GM23338 (cell line): ENCODE data around the gene DNAI2. TPM values are rescaled to one million over a fixed set of nuclear protein-coding genes. Genes with fewer than 3 reads are reported as not detected.

Source experiments
- ATAC-seq: fragments of 200-7000 bp; cut with Tn5 transposase; 3 replicates; pipeline ENCODE4 v1.9.1; 2020
- DNase-seq: peaks from one replicate; pipeline ENCODE4 v3.0.0-alpha.2; 2015; ENCODE audit warnings: low spot score
- H2AFZ ChIP-seq: fragments of 200-600 bp; sonication (generic); 2 replicates; pipeline ENCODE4 v1.8.0; 2016; ENCODE audit warnings: antibody characterized with exemption, mild to moderate bottlenecking, moderate library complexity
- H3F3A ChIP-seq: fragments of 200-600 bp; sonication (generic); replicated peaks from 2 replicates; pipeline ENCODE4 v1.8.0; 2017; ENCODE audit warnings: antibody characterized with exemption, mixed run types, low read depth
- H3K27ac ChIP-seq: fragments of 200-600 bp; sonication (generic); 2 replicates; pipeline ENCODE4 v1.6.1; 2016; ENCODE audit warnings: low read depth
- H3K27me3 ChIP-seq: fragments of 200-600 bp; sonication (generic); 2 replicates; pipeline ENCODE4 v1.8.0; 2016; ENCODE audit warnings: mild to moderate bottlenecking, mixed run types, moderate library complexity; ENCODE audit not compliant: insufficient read depth
- H3K36me3 ChIP-seq: fragments of 200-600 bp; sonication (generic); 2 replicates; pipeline ENCODE4 v1.8.0; 2016; ENCODE audit warnings: mild to moderate bottlenecking; ENCODE audit not compliant: insufficient read depth
- H3K4me1 ChIP-seq: fragments of 200-600 bp; sonication (generic); 2 replicates; pipeline ENCODE4 v1.8.0; 2016; ENCODE audit warnings: mild to moderate bottlenecking, moderate library complexity; ENCODE audit not compliant: insufficient read depth
- H3K4me2 ChIP-seq: fragments of 200-600 bp; sonication (generic); 2 replicates; pipeline ENCODE4 v1.7.1; 2017; ENCODE audit warnings: mixed run types
- H3K4me3 ChIP-seq: fragments of 200-600 bp; sonication (generic); 2 replicates; pipeline ENCODE4 v1.6.1; 2016; ENCODE audit warnings: mixed run types
- H3K79me2 ChIP-seq: fragments of 200-600 bp; sonication (generic); replicated peaks from 2 replicates; pipeline ENCODE4 v1.8.0; 2017; ENCODE audit warnings: mild to moderate bottlenecking; ENCODE audit not compliant: insufficient read depth
- H3K9me2 ChIP-seq: fragments of 200-600 bp; sonication (generic); 2 replicates; pipeline ENCODE4 v1.8.0; 2017; ENCODE audit not compliant: insufficient read depth
- H4K20me1 ChIP-seq: fragments of 200-600 bp; sonication (generic); replicated peaks from 2 replicates; pipeline ENCODE4 v1.8.0; 2017; ENCODE audit warnings: mild to moderate bottlenecking; ENCODE audit not compliant: insufficient read depth
- H3K27ac Mint-ChIP-seq: 2 replicates; pipeline ENCODE4 v1.8.0; 2020; ENCODE audit warnings: inconsistent platforms, mild to moderate bottlenecking, moderate library complexity, mixed read lengths
- H3K27me3 Mint-ChIP-seq: 3 replicates; pipeline ENCODE4 v1.8.0; 2022; ENCODE audit warnings: low read depth, mild to moderate bottlenecking, moderate library complexity, mixed read lengths, inconsistent platforms; ENCODE audit not compliant: insufficient read depth, poor library complexity
- H3K36me3 Mint-ChIP-seq: 3 replicates; pipeline ENCODE4 v1.8.0; 2021; ENCODE audit warnings: low read depth, mild to moderate bottlenecking, inconsistent platforms, moderate library complexity, mixed read lengths
- H3K4me1 Mint-ChIP-seq: 3 replicates; pipeline ENCODE4 v1.8.0; 2020; ENCODE audit warnings: mild to moderate bottlenecking, inconsistent platforms, mixed read lengths
- H3K4me3 Mint-ChIP-seq: 3 replicates; pipeline ENCODE4 v1.8.0; 2021; ENCODE audit warnings: moderate library complexity, mild to moderate bottlenecking, inconsistent platforms, mixed read lengths
- H3K9me3 Mint-ChIP-seq: 3 replicates; pipeline ENCODE4 v1.8.0; 2020; ENCODE audit warnings: moderate library complexity, mild to moderate bottlenecking, inconsistent platforms, mixed read lengths
- CREB1 ChIP-seq: fragments of 250-450 bp; sonication (Bioruptor Pico); IDR thresholded peaks from 2 replicates; pipeline ENCODE4 v1.5.0; 2020; ENCODE audit warnings: low read depth, mild to moderate bottlenecking, moderate library complexity
- EZH2 ChIP-seq: fragments of 200-600 bp; sonication (generic); IDR thresholded peaks from one replicate; pipeline ENCODE4 v1.8.0; 2017; ENCODE audit warnings: antibody characterized with exemption, mild to moderate bottlenecking, low read depth; ENCODE audit not compliant: unreplicated experiment
- NANOG ChIP-seq: IDR thresholded peaks from 2 replicates; pipeline ENCODE4 v1.6.1; 2016; ENCODE audit warnings: antibody characterized with exemption, borderline replicate concordance
- POLR2AphosphoS5 ChIP-seq: IDR thresholded peaks from 2 replicates; pipeline ENCODE4 v1.6.1; 2016; ENCODE audit warnings: antibody characterized with exemption, low read depth
- ZNF331 ChIP-seq: fragments of 250-450 bp; sonication (Bioruptor Pico); IDR thresholded peaks from 2 replicates; pipeline ENCODE4 v1.5.0; 2020; ENCODE audit warnings: low read depth, mild to moderate bottlenecking, moderate library complexity
- polyA plus RNA-seq: library from polyadenylated mRNA; unstranded; fragments of >200 nt; fragmentation: Nextera tagmentation; extraction: Ambion mirVana; gene quantifications from 2 replicates; pipeline ENCODE4 v1.2.1, GENCODE V29; 2016
- total RNA-seq: library from RNA; depleted of rRNA; stranded (reverse); fragments of >200 nt; shearing (Covaris generic); gene quantifications from 2 replicates; pipeline ENCODE4 v1.2.3, GENCODE V29; 2014
- TF ChIP-seq, protein P1 (sequence below): IDR thresholded peaks from 2 replicates; pipeline ENCODE4 v1.6.1; 2016; ENCODE audit warnings: antibody characterized with exemption
- TF ChIP-seq, protein P2 (sequence below): fragments of 250-450 bp; sonication (Bioruptor Pico); IDR thresholded peaks from 2 replicates; pipeline ENCODE4 v1.5.0; 2020; ENCODE audit warnings: mild to moderate bottlenecking, moderate library complexity

The DNAI2 gene
- total and polyA plus RNA-seq, 2 experiments from 2014 or later = 0.21 TPM; not detected in 1

DNA sequence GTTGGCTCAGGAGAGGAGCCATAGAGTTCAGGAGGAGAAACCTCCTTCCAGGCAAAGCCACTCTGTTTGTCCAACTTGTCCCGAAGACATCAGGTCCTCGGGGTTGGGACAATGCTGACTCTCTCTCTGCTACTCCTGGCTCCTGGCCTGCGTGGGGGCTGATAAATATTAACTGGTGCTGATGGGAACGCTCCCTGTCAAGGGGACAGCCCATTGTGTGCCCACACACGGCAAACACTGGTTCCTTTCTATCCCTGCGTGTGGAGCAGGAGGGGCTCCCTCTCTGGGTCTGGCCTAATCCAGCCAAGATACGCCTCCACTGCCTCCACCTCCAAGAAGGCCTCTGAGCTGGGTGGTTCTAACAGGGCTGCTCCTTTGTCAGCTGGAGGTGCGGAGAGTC lies 56.4 kb downstream of the DNAI2 start:
- no peaks in the 10 kb centered on the region for H3K79me2 ChIP-seq
- no peak overlapping the region for H3K4me3 Mint-ChIP-seq

More for the DNA sequence above, 56.4 kb downstream of the DNAI2 start:
- no peak overlapping the region for H3K27ac ChIP-seq
- H4K20me1 ChIP-seq = no peaks in the 10 kb centered on the region
- no peak overlapping the region for H2AFZ ChIP-seq
- peaks cover 18% of the 10 kb centered on the region for H3K27me3 ChIP-seq
- H3F3A ChIP-seq = no peaks in the 10 kb centered on the region
- no peaks in the 10 kb centered on the region; the same call in 2 of the 3 replicates for H3K9me3 Mint-ChIP-seq
- TF ChIP-seq POLR2AphosphoS5 (no peak), EZH2 (no peak), CREB1 (CRISPR knock-in tag) (no peak), ZNF331 (CRISPR knock-in tag) (no peak), NANOG (no peak)
- TF ChIP-seq, protein P1, sequence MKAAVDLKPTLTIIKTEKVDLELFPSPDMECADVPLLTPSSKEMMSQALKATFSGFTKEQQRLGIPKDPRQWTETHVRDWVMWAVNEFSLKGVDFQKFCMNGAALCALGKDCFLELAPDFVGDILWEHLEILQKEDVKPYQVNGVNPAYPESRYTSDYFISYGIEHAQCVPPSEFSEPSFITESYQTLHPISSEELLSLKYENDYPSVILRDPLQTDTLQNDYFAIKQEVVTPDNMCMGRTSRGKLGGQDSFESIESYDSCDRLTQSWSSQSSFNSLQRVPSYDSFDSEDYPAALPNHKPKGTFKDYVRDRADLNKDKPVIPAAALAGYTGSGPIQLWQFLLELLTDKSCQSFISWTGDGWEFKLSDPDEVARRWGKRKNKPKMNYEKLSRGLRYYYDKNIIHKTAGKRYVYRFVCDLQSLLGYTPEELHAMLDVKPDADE = no peak
- TF ChIP-seq, protein P2, sequence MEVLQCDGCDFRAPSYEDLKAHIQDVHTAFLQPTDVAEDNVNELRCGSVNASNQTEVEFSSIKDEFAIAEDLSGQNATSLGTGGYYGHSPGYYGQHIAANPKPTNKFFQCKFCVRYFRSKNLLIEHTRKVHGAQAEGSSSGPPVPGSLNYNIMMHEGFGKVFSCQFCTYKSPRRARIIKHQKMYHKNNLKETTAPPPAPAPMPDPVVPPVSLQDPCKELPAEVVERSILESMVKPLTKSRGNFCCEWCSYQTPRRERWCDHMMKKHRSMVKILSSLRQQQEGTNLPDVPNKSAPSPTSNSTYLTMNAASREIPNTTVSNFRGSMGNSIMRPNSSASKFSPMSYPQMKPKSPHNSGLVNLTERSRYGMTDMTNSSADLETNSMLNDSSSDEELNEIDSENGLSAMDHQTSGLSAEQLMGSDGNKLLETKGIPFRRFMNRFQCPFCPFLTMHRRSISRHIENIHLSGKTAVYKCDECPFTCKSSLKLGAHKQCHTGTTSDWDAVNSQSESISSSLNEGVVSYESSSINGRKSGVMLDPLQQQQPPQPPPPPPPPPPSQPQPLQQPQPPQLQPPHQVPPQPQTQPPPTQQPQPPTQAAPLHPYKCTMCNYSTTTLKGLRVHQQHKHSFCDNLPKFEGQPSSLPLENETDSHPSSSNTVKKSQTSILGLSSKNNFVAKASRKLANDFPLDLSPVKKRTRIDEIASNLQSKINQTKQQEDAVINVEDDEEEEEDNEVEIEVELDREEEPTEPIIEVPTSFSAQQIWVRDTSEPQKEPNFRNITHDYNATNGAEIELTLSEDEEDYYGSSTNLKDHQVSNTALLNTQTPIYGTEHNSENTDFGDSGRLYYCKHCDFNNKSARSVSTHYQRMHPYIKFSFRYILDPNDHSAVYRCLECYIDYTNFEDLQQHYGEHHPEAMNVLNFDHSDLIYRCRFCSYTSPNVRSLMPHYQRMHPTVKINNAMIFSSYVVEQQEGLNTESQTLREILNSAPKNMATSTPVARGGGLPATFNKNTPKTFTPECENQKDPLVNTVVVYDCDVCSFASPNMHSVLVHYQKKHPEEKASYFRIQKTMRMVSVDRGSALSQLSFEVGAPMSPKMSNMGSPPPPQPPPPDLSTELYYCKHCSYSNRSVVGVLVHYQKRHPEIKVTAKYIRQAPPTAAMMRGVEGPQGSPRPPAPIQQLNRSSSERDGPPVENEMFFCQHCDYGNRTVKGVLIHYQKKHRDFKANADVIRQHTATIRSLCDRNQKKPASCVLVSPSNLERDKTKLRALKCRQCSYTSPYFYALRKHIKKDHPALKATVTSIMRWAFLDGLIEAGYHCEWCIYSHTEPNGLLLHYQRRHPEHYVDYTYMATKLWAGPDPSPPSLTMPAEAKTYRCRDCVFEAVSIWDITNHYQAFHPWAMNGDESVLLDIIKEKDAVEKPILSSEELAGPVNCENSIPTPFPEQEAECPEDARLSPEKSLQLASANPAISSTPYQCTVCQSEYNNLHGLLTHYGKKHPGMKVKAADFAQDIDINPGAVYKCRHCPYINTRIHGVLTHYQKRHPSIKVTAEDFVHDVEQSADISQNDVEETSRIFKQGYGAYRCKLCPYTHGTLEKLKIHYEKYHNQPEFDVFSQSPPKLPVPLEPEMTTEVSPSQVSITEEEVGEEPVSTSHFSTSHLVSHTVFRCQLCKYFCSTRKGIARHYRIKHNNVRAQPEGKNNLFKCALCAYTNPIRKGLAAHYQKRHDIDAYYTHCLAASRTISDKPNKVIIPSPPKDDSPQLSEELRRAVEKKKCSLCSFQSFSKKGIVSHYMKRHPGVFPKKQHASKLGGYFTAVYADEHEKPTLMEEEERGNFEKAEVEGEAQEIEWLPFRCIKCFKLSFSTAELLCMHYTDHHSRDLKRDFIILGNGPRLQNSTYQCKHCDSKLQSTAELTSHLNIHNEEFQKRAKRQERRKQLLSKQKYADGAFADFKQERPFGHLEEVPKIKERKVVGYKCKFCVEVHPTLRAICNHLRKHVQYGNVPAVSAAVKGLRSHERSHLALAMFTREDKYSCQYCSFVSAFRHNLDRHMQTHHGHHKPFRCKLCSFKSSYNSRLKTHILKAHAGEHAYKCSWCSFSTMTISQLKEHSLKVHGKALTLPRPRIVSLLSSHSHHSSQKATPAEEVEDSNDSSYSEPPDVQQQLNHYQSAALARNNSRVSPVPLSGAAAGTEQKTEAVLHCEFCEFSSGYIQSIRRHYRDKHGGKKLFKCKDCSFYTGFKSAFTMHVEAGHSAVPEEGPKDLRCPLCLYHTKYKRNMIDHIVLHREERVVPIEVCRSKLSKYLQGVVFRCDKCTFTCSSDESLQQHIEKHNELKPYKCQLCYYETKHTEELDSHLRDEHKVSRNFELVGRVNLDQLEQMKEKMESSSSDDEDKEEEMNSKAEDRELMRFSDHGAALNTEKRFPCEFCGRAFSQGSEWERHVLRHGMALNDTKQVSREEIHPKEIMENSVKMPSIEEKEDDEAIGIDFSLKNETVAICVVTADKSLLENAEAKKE (CRISPR knock-in tag) = no peak
- no peaks in the 10 kb centered on the region; the same call in 2 of the 3 replicates for H3K36me3 Mint-ChIP-seq
- no peaks in the 10 kb centered on the region for H3K9me2 ChIP-seq
- DNase-seq = no peak
- H3K36me3 ChIP-seq = no peaks in the 10 kb centered on the region
- no peak overlapping the region for H3K4me2 ChIP-seq
- peaks cover 25% of the 10 kb centered on the region for H3K27me3 Mint-ChIP-seq
- no peak for ATAC-seq
- peaks cover 4% of the 10 kb centered on the region; the same call in 1 of the 2 replicates for H3K4me1 ChIP-seq
- no peak overlapping the region for H3K4me3 ChIP-seq
- H3K27ac Mint-ChIP-seq = no peak overlapping the region
- H3K4me1 Mint-ChIP-seq = peaks cover 28% of the 10 kb centered on the region
